Brain microvascular endothelial cell (primary cell): ENCODE data around the gene TTBK1.

Source experiments
- DNase-seq: peaks from one replicate; pipeline ENCODE4 v3.0.0-alpha.2; 2020
- H3K27ac ChIP-seq: fragments of 250-450 bp; sonication (Bioruptor Pico); 2 replicates; pipeline ENCODE4 v1.5.1; 2020; ENCODE audit warnings: mild to moderate bottlenecking, moderate library complexity
- H3K27me3 ChIP-seq: fragments of 250-450 bp; sonication (Bioruptor Pico); replicated peaks from 2 replicates; pipeline ENCODE4 v1.5.1; 2020; ENCODE audit warnings: mild to moderate bottlenecking
- H3K36me3 ChIP-seq: fragments of 250-450 bp; sonication (Bioruptor Pico); replicated peaks from 2 replicates; pipeline ENCODE4 v1.5.1; 2020; ENCODE audit warnings: mild to moderate bottlenecking
- H3K4me3 ChIP-seq: 2 replicates; pipeline ENCODE4 v1.5.1; 2011; ENCODE audit warnings: low read depth, mild to moderate bottlenecking, control low read depth, low read length, moderate library complexity
- in situ Hi-C: cut with HindIII; loops from 2 replicates; pipeline ENCODE4 v1.10.0; 2017; ENCODE audit warnings: low sequenced_read_pairs, low pct_ligation_motif_present
- TF ChIP-seq, protein P1 (sequence below): IDR thresholded peaks from 2 replicates; pipeline ENCODE4 v1.5.1; 2011; ENCODE audit warnings: low read depth, mild to moderate bottlenecking, moderate library complexity, low read length, control low read depth, inconsistent platforms; ENCODE audit errors: missing control alignments

Gene TTBK1

DNA sequence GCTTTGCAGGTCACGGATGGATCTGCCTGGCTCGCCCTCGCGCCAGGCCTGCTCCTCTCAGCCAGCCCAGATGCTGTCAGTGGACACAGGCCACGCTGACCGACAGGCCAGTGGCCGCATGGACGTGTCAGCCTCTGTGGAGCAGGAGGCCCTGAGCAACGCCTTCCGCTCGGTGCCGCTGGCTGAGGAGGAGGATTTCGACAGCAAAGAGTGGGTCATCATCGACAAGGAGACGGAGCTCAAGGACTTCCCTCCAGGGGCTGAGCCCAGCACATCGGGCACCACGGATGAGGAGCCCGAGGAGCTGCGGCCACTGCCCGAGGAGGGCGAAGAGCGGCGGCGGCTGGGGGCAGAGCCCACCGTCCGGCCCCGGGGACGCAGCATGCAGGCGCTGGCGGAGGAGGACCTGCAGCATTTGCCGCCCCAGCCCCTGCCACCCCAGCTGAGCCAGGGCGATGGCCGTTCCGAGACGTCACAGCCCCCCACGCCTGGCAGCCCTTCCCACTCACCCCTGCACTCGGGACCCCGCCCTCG is 19.6 kb downstream of the TTBK1 start:
- TF ChIP-seq, protein P1, sequence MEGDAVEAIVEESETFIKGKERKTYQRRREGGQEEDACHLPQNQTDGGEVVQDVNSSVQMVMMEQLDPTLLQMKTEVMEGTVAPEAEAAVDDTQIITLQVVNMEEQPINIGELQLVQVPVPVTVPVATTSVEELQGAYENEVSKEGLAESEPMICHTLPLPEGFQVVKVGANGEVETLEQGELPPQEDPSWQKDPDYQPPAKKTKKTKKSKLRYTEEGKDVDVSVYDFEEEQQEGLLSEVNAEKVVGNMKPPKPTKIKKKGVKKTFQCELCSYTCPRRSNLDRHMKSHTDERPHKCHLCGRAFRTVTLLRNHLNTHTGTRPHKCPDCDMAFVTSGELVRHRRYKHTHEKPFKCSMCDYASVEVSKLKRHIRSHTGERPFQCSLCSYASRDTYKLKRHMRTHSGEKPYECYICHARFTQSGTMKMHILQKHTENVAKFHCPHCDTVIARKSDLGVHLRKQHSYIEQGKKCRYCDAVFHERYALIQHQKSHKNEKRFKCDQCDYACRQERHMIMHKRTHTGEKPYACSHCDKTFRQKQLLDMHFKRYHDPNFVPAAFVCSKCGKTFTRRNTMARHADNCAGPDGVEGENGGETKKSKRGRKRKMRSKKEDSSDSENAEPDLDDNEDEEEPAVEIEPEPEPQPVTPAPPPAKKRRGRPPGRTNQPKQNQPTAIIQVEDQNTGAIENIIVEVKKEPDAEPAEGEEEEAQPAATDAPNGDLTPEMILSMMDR, result no peak
- H3K27ac ChIP-seq, result no peak overlapping the region
- no peak overlapping the region for H3K4me3 ChIP-seq
- no peaks in the 10 kb centered on the region for H3K36me3 ChIP-seq
- in situ Hi-C loops, result no loop called here
- H3K27me3 ChIP-seq, result peaks cover 4% of the 10 kb centered on the region
- no peak for DNase-seq

DNA sequence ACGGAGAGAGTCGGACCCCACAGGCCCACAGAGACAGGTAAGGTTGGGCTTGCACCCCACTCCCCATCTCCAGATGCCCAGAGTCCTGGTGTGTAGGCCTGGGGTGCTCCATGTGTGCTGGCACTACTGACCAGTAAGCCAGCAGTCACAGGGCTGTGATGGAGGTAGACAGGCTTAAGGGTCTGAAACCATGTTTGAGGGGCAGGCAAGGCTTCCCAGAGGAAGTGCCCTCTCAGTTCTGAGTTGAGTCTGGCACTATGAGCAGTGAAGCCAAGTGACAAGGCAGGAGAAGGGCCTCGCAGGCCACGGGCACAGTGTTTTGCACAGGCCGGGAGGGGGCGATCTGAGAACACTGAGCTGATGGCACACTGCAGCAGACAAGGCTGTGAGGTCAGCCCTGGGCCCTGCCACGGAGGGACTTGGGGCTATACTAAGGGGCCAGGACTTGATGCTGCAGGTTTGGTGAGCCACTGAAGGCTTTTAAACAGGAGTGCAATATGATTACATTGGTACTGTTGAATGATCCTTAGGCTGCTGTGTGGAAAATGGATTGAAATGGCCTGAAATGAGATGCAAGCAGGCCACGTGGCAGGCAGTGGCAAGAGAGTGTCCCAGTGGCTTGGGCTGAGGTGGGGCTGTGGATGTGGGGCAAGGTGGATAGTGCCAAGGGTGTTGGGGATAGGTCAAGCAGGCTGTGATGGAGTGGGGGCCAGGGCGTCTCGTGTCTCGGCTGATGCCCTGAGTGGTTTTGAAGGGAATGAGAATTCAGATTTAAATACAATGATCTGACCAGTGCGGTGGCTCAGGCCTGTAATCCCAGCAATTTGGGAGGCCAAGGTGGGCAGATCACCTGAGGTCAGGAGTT is 20.3 kb downstream of the TTBK1 start:
- peak; percentile 62 for DNase-seq
- in situ Hi-C loops, result no loop called here
- H3K27me3 ChIP-seq, result peaks cover 11% of the 10 kb centered on the region
- H3K4me3 ChIP-seq, result no peak overlapping the region
- no peak overlapping the region for H3K27ac ChIP-seq
- TF ChIP-seq, protein P1, result peak; percentile 89
- H3K36me3 ChIP-seq, result no peaks in the 10 kb centered on the region

DNA sequence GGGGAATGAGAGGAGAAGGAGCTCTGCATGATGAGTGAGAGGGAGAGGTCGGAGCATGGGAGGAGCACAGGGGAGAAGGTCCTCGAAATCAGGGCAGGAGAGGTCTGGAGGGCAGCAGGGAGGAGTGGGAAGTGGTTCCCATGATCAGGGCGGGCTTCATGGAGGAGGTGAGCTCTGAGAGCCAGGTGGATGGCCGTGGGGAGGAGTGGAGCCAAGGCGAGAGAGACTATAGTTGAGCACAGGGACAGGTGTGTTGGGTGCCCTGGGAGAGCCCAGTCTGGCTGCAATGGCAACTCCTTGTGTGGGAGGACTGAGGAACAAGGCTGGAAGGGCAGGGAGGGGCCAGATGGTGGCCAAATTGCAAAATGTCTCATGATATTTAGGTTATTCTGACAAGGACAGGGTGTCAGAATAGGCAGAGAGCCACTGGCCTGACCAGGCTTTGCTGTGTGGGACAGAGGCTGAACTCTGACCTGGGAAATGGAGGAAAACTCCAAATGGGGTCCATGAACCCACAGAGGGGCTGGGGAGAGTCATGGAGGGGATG is 21.4 kb downstream of the TTBK1 start:
- in situ Hi-C loops, result no loop called here
- H3K27ac ChIP-seq, result no peak overlapping the region
- H3K4me3 ChIP-seq, result no peak overlapping the region
- H3K36me3 ChIP-seq, result no peaks in the 10 kb centered on the region
- TF ChIP-seq, protein P1, result no peak
- DNase-seq, result no peak
- peaks cover 20% of the 10 kb centered on the region for H3K27me3 ChIP-seq

DNA sequence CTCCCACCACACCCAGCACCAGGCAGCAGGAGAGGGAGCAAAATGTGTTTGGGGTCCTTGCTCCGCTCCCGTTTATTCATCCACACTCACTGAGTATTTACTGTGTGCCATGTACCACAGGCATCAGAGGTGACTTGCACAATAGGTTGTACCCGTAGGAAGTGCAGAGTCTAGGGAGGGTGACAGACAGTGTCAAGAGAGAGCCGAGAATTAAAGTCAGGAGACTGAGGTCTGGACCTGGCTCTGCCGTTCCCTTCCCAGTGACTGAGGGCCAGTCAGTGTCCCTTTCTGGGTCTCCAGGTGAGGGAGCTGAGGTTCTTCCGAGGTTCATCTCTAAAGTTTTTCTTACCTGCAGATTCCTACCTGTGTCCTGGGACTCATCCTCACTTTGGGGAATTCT is 22.3 kb downstream of the TTBK1 start:
- DNase-seq, result no peak
- H3K36me3 ChIP-seq, result no peaks in the 10 kb centered on the region
- peaks cover 20% of the 10 kb centered on the region for H3K27me3 ChIP-seq
- H3K4me3 ChIP-seq, result no peak overlapping the region
- H3K27ac ChIP-seq, result no peak overlapping the region
- in situ Hi-C loops, result no loop called here
- TF ChIP-seq, protein P1, result no peak

DNA sequence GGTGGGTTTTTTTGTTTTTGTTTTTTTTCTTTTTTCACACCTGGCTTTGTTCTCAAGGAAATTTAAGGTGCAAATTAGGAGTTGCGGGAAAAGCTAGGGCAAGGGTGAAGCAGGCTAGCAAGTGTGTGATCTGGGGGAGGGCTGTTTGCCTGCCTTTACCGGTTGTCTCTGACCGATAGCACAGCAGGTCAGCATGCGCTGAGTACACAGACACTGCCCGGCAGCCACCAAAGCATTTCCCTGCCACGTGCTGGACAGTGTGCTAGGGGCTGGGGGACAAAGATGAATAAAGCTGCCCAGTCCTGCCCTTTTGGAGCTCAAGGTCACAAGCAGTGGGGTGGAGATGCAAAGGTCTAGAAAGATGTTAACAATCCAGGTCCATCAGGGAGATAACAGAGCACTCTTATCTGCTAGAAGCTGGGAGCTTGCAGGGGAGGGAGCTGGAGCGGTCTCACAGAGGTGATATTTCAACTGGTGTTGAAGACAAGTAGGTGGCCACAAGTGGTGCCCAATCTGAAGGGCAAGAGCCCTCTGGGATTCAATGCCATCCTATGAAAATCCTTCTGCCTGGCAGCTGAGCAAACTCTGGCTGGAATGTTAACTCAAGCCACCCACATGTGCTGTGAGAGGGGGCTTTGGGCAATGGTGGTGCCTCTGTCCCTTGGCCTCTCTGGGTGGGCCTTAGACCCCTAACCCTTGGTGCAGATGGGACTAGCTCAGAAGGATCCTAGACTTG is 24.5 kb downstream of the TTBK1 start:
- peaks cover 20% of the 10 kb centered on the region for H3K27me3 ChIP-seq
- no peak for DNase-seq
- no peaks in the 10 kb centered on the region for H3K36me3 ChIP-seq
- H3K4me3 ChIP-seq, result no peak overlapping the region
- H3K27ac ChIP-seq, result no peak overlapping the region
- TF ChIP-seq, protein P1, result no peak
- in situ Hi-C loops, result no loop called here
